Endothelial cell of umbilical vein (primary cell): ENCODE data around the gene STK16. TPM values are rescaled to one million over a fixed set of nuclear protein-coding genes. Genes with fewer than 3 reads are reported as not detected.
A peak's percentile ranks its signal among the peaks of the same experiment; 100 is the strongest.

ENCODE experiments used
- BruUV-seq: library from RNA; stranded (reverse); fragments of 400-500 nt; replicated peaks from 2 replicates; lab custom pipeline; 2021; lab: Mats Ljungman, UMichigan
- CTCF ChIA-PET: fragments of 300-600, 350-600 bp; sonication (Branson Sonifier 250); formaldehyde crosslinking; loops from one replicate; lab custom pipeline; 2021; ENCODE audit warnings: antibody characterized with exemption, inconsistent platforms; lab: Charles Lee
- POLR2A ChIA-PET: fragments of 300-600, 350-600 bp; sonication (Branson Sonifier 250); formaldehyde crosslinking; loops from one replicate; lab custom pipeline; 2021; ENCODE audit warnings: antibody characterized with exemption, inconsistent platforms; lab: Charles Lee
- DNase-seq: peaks from one replicate; pipeline ENCODE4 v3.0.0-alpha.2; 2011; ENCODE audit warnings: low read depth, low spot score
- FAIRE-seq: peaks from 2 replicates; lab custom pipeline; 2011; peaks lifted over from hg19 to GRCh38; lab: Jason Lieb, UNC
- H2AFZ ChIP-seq: 2 replicates; pipeline ENCODE4 v1.6.0; 2012; ENCODE audit warnings: low read depth, low read length, control low read depth, inconsistent platforms
- H3K27ac ChIP-seq: 2 replicates; pipeline ENCODE4 v1.5.1; 2011; ENCODE audit warnings: low read depth, mild to moderate bottlenecking, control low read depth, low read length, moderate library complexity; ENCODE audit not compliant: insufficient read depth
- H3K27me3 ChIP-seq, 2 experiments: 2 replicates each; pipeline versions ENCODE4 v1.6.0 to v1.6.1; 2011; ENCODE audit warnings: low read length in 2 of 2, mixed read lengths in 1 of 2; ENCODE audit not compliant: control insufficient read depth in 2 of 2, insufficient read depth in 2 of 2
- H3K36me3 ChIP-seq, 2 experiments: 2 replicates in 1 of 2; 3 replicates in 1 of 2; pipeline ENCODE4 v1.5.1; 2011; ENCODE audit warnings: low read length in 2 of 2, mild to moderate bottlenecking in 1 of 2, moderate library complexity in 1 of 2; ENCODE audit not compliant: control insufficient read depth in 2 of 2, insufficient read depth in 2 of 2; ENCODE audit errors: extremely low read depth in 1 of 2
- H3K4me1 ChIP-seq: 3 replicates; pipeline ENCODE4 v1.5.1; 2011; ENCODE audit warnings: mild to moderate bottlenecking, low read length; ENCODE audit not compliant: control insufficient read depth, insufficient read depth; ENCODE audit errors: extremely low read depth
- H3K4me2 ChIP-seq: 2 replicates; pipeline ENCODE4 v1.6.1; 2011; ENCODE audit warnings: low read length, control low read depth, mixed read lengths; ENCODE audit not compliant: insufficient read depth
- H3K4me3 ChIP-seq, 3 experiments: fragments of 200-600 bp in 1 of 3; sonication (generic), shearing (Covaris generic) in 1 of 3; replicated peaks in 1 of 3; 2 replicates each; pipeline ENCODE4 v1.5.1; 2011 to 2016; ENCODE audit warnings: control low read depth in 3 of 3, low read length in 3 of 3, mild to moderate bottlenecking in 2 of 3, inconsistent platforms in 1 of 3, low read depth in 1 of 3, moderate library complexity in 1 of 3; ENCODE audit not compliant: insufficient read depth in 1 of 3
- H3K79me2 ChIP-seq: 2 replicates; pipeline ENCODE4 v1.6.0; 2012; ENCODE audit warnings: low read length, inconsistent platforms; ENCODE audit not compliant: control insufficient read depth, insufficient read depth
- H3K9ac ChIP-seq: replicated peaks from 2 replicates; pipeline ENCODE3; 2011; ENCODE audit warnings: low read length, control low read depth; ENCODE audit not compliant: insufficient read depth; ENCODE audit errors: extremely low read depth
- H3K9me1 ChIP-seq: replicated peaks from 3 replicates; pipeline ENCODE4 v1.6.0; 2011; ENCODE audit warnings: mild to moderate bottlenecking, low read length; ENCODE audit not compliant: control insufficient read depth, insufficient read depth; ENCODE audit errors: extremely low read depth
- H3K9me3 ChIP-seq: replicated peaks from 2 replicates; pipeline ENCODE4 v1.5.1; 2012; ENCODE audit warnings: low read length, inconsistent platforms; ENCODE audit not compliant: control insufficient read depth, insufficient read depth
- H4K20me1 ChIP-seq: replicated peaks from 2 replicates; pipeline ENCODE3; 2011; ENCODE audit warnings: mild to moderate bottlenecking, low read length; ENCODE audit not compliant: control insufficient read depth, insufficient read depth; ENCODE audit errors: extremely low read depth
- CTCF ChIP-seq, 2 donors: IDR thresholded peaks; 1 replicate in 1 of 2; 2 replicates in 1 of 2; pipeline ENCODE4 v1.5.1; 2011; ENCODE audit warnings: low read length in 2 of 2, mild to moderate bottlenecking in 2 of 2, moderate library complexity in 2 of 2, control low read depth in 1 of 2, inconsistent platforms in 1 of 2, low read depth in 1 of 2; ENCODE audit not compliant: insufficient read depth in 1 of 2; ENCODE audit errors: extremely low read depth in 1 of 2
- EZH2 ChIP-seq: IDR thresholded peaks from 2 replicates; pipeline ENCODE4 v1.6.1; 2012; ENCODE audit warnings: borderline replicate concordance, low read depth, mild to moderate bottlenecking, moderate library complexity, low read length, inconsistent platforms; ENCODE audit not compliant: severe bottlenecking
- FOS ChIP-seq: IDR thresholded peaks from 2 replicates; pipeline ENCODE4 v1.6.1; 2011; ENCODE audit warnings: mild to moderate bottlenecking, low read length, moderate library complexity, borderline replicate concordance; ENCODE audit not compliant: insufficient read depth
- GATA2 ChIP-seq: IDR thresholded peaks from 2 replicates; pipeline ENCODE4 v1.7.0; 2011; ENCODE audit warnings: low read depth, mild to moderate bottlenecking, moderate library complexity, mixed read lengths, low read length; ENCODE audit not compliant: insufficient read length, insufficient read depth
- JUN ChIP-seq: IDR thresholded peaks from 2 replicates; pipeline ENCODE4 v1.6.1; 2011; ENCODE audit warnings: borderline replicate concordance, low read depth; ENCODE audit not compliant: insufficient read length, insufficient read depth
- MAX ChIP-seq: IDR thresholded peaks from 2 replicates; pipeline ENCODE4 v1.6.1; 2011; ENCODE audit not compliant: insufficient read depth, insufficient read length
- MYC ChIP-seq: IDR thresholded peaks from one replicate; pipeline ENCODE4 v1.6.1; 2011; ENCODE audit warnings: mild to moderate bottlenecking, low read depth, low read length
- POLR2A ChIP-seq: IDR thresholded peaks from 2 replicates; pipeline ENCODE4 v1.6.1; 2012; ENCODE audit warnings: low read depth, mild to moderate bottlenecking, control low read depth, low read length
- POLR2AphosphoS5 ChIP-seq: IDR thresholded peaks from 2 replicates; pipeline ENCODE4 v1.6.1; 2012; ENCODE audit warnings: low read depth, mild to moderate bottlenecking, control low read depth, low read length, moderate library complexity; ENCODE audit not compliant: insufficient read depth
- dilution Hi-C: fragments of 300-500 bp; cut with MboI; formaldehyde crosslinking; loops from one replicate; pipeline ENCODE4 v1.15.0; 2019; ENCODE audit warnings: low sequenced_read_pairs; ENCODE audit not compliant: extremely low pct_ligation_motif_present
- intact Hi-C: fragments of 100-400 bp; cut with micrococcal nuclease; formaldehyde crosslinking; loops from one replicate; pipeline ENCODE4 v1.10.0; 2022
- polyA plus RNA-seq, 4 experiments: library from polyadenylated mRNA; depleted of rRNA in 3 of 4; stranded (reverse) in 3 of 4; unstranded in 1 of 4; fragments of >200 nt; gene quantifications; 2 replicates each; pipeline versions ENCODE4 v1.2.1 to v1.2.3, GENCODE V29; 2011 to 2012; ENCODE audit warnings: missing spikeins in 1 of 4
- total RNA-seq: library from RNA; stranded (reverse); gene quantifications from 2 replicates; pipeline ENCODE4 v1.2.3, GENCODE V29; 2021

STK16 gene
- total and polyA plus RNA-seq, 2 donors (not counting 3 experiments of a cell fraction or from before 2014, with no cell fraction given) = 18.8 to 63.2 TPM

GRCh38 chr2:219248845-219249202 lies 3.5 kb downstream of the STK16 start:
- intact Hi-C loops (loop anchor here (1.0 kb wide), 2 partner anchors 20 to 30 kb away; partner anchors contain the start of genes ANKZF1, ATG9A and DNAJB2), dilution Hi-C loops (no loop called here)
- Histone ChIP-seq H4K20me1 (no peaks in the 10 kb centered on the region), H3K9me3 (no peaks in the 10 kb centered on the region), H3K9me1 (no peaks in the 10 kb centered on the region), H3K79me2 (peaks cover 15% of the 10 kb centered on the region), H3K4me1 (peaks cover 46% of the 10 kb centered on the region), H2AFZ (no peak overlapping the region), H3K4me2 (peak overlapping the region; percentile 27), H3K36me3 (peaks cover 2% of the 10 kb centered on the region in 2 experiments), H3K27ac (peak overlapping the region; percentile 75), H3K27me3 (no peaks in the 10 kb centered on the region), H3K9ac (peak overlapping the region; percentile 42), H3K4me3 (no peak overlapping the region)
- no peak for TF ChIP-seq MYC
- no peak for TF ChIP-seq GATA2
- TF ChIP-seq JUN = no peak
- no peak for TF ChIP-seq FOS
- TF ChIP-seq CTCF (IDR thresholded peaks at IDR 0.05; ENCODE audit: extremely low read depth in 1 of 2, insufficient read depth in 1 of 2, low read depth in 1 of 2, low read length in 2 of 2) = no peak
- TF ChIP-seq POLR2AphosphoS5 = no peak
- no peak for TF ChIP-seq MAX
- no peak for TF ChIP-seq EZH2
- TF ChIP-seq POLR2A = no peak
- no peak for FAIRE-seq
- ChIA-PET CTCF (interaction anchor here (0.6 to 3.3 kb wide), 7 partner anchors 12 to 589 kb away, joined by 3 to 25 read pairs (median 4); partner anchors contain the start of genes BCS1L, CNPPD1, DNAJB2 and ZNF142), POLR2A (interaction anchor here (1.0 to 1.5 kb wide), 5 partner anchors 19 to 72 kb away, joined by 3 to 7 read pairs (median 3); partner anchors contain the start of genes ANKZF1, ATG9A and CNPPD1)
- no peak for DNase-seq
- no TSS peak for BruUV-seq
